NCI-H2081 (cell line): ENCODE measurements around the gene PCK2.

Experiments used
- DNase-seq, 2 experiments: peaks; one replicate each; lab custom pipeline; 2025; lab: John Stamatoyannopoulos, UW

PCK2 gene

DNA sequence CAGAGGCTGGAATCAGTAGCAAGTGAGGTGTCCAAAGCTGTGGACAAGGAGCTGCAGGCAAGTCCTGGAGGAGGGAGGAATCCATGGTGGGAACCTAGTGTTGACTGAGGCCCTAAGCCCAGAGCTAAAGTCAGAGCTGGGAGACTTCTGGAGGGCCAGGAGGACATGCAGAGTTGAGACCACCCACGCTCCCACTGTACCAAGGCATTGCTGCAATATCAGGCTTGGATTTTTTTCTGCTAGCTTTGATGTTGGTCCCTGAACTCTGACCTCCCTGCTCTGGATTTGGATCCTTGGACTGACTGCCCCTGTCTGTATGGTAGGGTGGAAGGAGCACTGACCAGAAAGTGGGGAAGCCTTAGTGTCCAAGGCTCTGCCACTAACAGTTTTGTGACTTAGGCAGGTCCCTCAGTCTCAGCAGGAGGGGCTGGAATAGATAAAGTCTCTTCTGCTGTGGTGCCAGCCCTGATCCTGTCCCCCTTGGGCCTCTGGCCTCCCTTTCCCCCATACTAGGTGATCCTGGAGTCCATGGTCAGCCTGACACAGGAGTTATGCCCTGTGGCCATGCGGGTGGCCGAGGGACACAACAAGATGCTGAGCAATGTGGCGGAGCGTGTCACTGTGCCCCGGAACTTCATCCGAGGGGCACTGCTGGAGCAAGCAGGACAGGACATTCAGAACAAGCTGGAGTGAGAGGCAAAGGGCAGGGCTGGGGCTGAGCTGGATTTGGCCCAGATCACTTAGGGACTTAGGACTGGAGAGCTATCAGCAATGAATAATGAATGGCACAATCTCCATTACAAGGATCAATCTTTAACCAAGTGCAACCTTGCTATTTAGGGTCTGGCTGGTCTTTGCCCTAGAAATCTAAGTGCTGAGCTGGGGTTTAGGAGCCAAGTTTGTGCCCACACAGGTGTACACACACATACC, 32.9 kb upstream of the PCK2 start:
- DNase-seq: no peak

DNA sequence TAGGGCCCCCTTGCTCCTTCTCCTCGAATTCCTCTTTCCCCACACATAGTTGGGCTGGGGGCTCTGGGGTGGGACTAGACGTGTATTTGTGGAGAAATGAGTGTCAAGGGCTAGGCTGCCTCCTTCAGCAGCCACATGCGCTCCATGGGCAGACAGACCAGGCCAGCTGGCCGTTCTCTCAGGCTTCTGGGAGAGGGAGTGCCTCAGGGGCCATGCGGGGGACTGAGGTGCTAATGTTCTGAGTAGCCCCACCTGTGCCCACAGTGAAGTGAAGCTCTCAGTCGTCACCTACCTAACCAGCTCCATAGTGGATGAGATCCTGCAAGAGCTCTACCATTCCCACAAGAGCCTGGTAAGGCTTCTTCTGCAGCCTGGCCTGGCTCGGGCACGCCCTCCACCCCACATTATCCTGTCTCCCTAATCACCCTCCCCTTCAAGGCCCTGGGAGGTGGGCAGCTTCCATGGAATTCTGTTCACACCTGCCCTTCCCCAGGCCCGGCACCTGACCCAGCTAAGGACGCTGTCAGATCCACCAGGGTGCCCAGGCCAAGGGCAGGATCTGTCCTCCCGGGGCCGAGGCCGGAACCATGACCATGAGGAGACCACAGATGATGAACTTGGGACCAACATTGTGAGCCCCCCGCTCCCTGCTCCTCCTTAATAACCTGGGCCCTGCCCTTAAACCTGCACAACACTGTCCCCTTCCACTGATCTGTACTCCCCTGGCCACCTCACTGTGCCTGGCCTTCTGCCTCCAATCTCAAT, 31.7 kb upstream of the PCK2 start:
- no peak for DNase-seq

- no peak for DNase-seq
Measured at GRCh38 chr14:24063263-24063836, 30.8 kb upstream of the PCK2 start.

- DNase-seq: no peak
Measured at GRCh38 chr14:24064091-24064795, 29.9 kb upstream of the PCK2 start.

DNA sequence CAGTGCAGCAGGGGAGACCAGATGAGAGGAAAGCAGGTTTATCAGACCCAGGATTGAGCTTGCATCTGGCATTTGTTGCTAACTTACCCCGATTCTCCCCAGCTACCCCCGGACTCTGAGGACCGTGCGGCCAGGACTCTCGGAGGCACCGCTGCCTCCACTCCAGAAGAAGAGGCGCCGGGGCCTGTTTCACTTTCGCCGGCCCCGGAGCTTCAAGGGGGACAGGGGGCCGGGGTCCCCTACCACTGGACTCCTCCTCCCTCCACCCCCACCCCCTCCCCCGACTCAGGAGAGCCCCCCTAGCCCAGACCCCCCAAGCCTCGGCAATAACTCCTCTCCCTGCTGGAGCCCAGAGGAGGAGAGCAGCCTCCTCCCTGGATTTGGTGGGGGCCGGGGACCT, 29.3 kb upstream of the PCK2 start:
- no peak for DNase-seq

DNA sequence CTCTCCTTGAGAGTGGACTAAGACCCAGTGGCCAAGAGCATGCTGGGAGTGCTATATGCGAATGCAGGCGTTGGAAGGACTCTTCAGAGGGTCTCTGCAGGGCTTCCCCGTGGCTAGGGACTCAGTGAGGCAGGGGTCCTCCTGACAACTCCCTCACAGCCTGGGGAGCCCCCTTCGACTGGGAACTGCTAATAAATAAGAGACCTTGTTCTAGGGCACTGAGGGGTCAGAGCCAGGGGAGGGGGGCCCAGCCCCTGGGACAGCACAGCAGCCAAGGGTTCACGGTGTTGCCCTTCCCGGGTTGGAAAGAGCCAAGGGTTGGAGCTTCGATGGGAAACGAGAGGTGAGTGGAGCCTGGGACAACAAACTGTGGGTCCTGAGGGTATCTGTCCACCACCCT, 28.7 kb upstream of the PCK2 start:
- no peak for DNase-seq

- DNase-seq: no peak
Measured at GRCh38 chr14:24066496-24067132, 27.5 kb upstream of the PCK2 start.

- DNase-seq: no peak
Measured at GRCh38 chr14:24067133-24068082, 26.7 kb upstream of the PCK2 start.

GRCh38 chr14:24068711-24069410, 25.2 kb upstream of the PCK2 start:
- no peak for DNase-seq

GRCh38 chr14:24069411-24069735, 24.7 kb upstream of the PCK2 start:
- DNase-seq: no peak

DNA sequence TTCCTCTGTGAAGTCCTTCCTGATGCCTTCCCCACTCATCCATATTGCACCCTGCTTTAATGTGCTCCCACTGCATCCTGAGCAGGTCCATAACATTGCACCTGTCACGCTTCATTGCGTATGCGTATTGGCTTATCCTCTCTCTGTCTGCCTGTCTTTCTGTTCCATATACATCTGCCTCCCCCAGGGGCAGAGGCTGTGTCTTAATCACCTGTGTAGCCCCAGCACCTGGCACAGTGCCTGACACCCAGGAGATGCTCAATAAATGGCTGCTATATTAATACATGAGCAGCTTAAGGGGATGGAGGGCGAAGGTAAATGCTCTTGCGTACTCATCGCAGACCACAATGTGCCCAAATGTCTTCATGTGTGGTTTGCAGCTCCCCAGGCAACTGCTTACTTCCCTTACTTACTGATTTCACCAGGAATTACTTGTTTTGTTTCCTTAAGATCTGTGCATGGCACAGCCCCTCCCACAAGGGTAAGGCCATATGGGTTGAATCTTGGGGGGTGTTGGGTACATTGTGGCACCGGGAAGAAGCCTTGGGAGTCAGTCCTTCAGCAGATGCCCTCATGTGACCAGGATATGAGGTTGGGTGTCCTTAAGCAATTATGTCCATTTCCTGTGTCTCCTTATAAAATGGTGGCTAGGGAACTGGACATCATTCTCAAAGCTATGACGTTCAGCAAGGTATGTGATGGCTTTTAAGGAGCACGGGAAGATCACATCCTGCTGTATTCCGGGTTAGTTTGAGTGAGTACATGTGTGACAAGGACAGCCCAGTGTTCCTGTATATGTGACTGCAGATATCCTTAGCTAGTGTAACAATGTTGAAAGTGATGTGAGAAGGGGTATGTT, 23.6 kb upstream of the PCK2 start:
- DNase-seq: peak in 1 of 2 experiments; percentile 40

- DNase-seq: no peak
Measured at GRCh38 chr14:24071144-24071697, 22.9 kb upstream of the PCK2 start, which contains the start of gene CPNE6. TSS of gene CPNE6 (plus strand) at chr14:24071562. CDS start at chr14:24072937, 1,375 bp downstream.

DNA sequence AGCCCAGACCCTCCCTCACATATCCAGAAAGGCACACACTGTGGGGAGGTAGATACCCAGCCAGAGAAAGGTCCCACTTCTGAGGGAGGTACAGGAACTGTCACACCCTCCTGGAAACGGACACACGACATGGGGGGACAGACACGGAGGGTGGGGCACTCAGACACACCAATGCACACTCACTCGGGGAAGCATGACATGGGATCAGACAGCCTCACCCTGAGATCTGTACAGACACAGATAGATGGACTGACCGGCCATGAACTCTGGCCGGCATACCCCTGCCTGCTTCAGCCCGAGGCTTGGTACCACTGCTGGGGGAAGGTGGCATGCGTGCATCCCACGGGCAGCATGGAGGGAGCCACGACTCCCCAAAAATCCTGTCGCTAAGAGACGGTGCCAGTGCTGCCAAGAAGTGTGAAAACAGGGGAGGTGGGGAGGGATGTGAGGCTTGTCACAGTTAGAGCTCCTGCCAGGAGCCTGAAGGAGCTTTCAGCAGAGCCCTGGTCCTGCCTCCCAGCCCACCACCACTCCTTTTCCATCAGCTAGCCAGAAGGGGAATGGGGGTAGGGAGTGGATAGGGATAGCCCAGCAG, 22.2 kb upstream of the PCK2 start:
- DNase-seq: no peak

GRCh38 chr14:24072436-24072835, 21.7 kb upstream of the PCK2 start:
- DNase-seq: no peak

DNA sequence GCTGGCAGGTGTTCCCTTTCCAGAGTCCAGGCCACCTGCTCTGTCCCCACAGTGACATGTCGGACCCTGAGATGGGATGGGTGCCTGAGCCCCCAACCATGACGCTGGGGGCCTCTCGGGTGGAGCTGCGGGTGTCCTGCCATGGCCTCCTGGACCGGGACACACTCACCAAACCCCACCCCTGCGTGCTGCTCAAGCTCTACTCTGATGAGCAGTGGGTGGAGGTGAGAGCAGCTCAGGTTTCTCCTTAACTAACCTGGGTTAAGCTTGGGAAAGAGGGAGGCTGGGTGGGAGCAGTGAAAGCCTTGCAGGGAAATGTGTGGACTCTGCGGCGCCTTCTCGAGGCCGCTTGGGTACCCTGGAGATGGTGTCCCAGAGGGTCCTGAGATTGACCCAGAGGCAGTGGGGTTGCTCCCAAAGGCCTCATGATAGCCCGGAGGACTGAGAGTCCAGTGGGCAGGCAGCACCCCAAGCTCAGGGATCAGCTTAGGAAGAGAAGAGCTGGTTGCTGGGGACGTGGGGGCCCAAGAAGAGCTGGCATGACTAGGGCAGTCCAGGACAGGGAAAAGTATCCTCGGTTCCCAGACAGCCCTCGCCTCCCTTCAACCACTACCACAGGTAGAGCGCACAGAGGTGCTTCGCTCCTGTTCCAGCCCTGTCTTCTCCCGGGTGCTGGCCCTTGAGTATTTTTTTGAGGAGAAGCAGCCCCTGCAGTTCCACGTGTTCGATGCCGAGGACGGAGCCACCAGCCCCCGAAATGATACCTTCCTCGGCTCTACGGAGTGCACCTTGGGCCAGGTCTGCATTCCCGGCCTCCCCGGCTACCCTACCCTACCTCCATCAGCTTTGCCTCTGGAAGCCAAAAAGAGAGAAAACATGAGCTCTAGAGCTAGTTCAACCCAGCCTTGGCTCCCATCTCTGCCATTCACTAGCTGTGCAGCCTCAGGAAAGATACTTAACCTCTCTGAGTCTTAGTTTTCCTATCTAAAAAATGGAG, 20.9 kb upstream of the PCK2 start:
- no peak for DNase-seq

- DNase-seq: no peak
Measured at GRCh38 chr14:24074625-24075484, 19.3 kb upstream of the PCK2 start.
